Right lobe of liver (tissue), 4 donors: ENCODE measurements around the gene EHD4.

Source experiments
- CTCF ChIP-seq, 4 donors: fragments of 200-600 bp in 3 of 4; fragments of 450-650 bp in 1 of 4; IDR thresholded peaks; one replicate each; pipeline versions ENCODE4 v1.5.1 to v1.8.0; 2016 to 2022; ENCODE audit warnings: antibody characterized with exemption in 4 of 4, mild to moderate bottlenecking in 2 of 4
- POLR2A ChIP-seq: fragments of 450-650 bp; IDR thresholded peaks from one replicate; pipeline ENCODE4 v1.6.1; 2017; ENCODE audit warnings: antibody characterized with exemption, mild to moderate bottlenecking
- donor health status: DM: no; HTN: no; CAD: no.
- donor health status: DM: no; HTN: no; CAD: no.
- donor health status: DM: no; HTN: yes; CAD: no.

GRCh38 chr15:41914411-41914810 is 57.9 kb downstream of the EHD4 start:
- TF ChIP-seq CTCF (IDR thresholded peaks at IDR 0.05), result no peak
- no peak for TF ChIP-seq POLR2A
